CD14-positive monocyte (primary cell): ENCODE data around the gene ARAP2. TPM values are rescaled to one million over a fixed set of nuclear protein-coding genes. Genes with fewer than 3 reads are reported as not detected.
A peak's percentile ranks its signal among the peaks of the same experiment; 100 is the strongest.

Experiments used
- DNase-seq, 3 donors: peaks; one replicate each; pipeline ENCODE4 v3.0.0-alpha.2; 2011 to 2022
- H2AFZ ChIP-seq: 2 replicates; pipeline ENCODE4 v1.6.0; 2012; ENCODE audit warnings: mild to moderate bottlenecking, low read depth, low read length, inconsistent platforms; ENCODE audit not compliant: insufficient read depth, poor library complexity, severe bottlenecking
- H3K27ac ChIP-seq, 2 donors: 1 replicate in 1 of 2; 2 replicates in 1 of 2; pipeline ENCODE4 v1.5.1; 2012 to 2013; ENCODE audit warnings: low read length in 2 of 2, control low read depth in 1 of 2, inconsistent platforms in 1 of 2, low read depth in 1 of 2, mild to moderate bottlenecking in 1 of 2
- H3K27me3 ChIP-seq, 2 donors: one replicate each; pipeline versions ENCODE4 v1.6.0 to v1.6.1; 2011 to 2013; ENCODE audit warnings: low read length in 2 of 2; ENCODE audit not compliant: control insufficient read depth in 2 of 2, insufficient read depth in 2 of 2
- H3K36me3 ChIP-seq, 2 donors: replicated peaks in 1 of 2; 1 replicate in 1 of 2; 2 replicates in 1 of 2; pipeline versions ENCODE4 v1.5.1 to v1.6.1; 2012 to 2013; ENCODE audit warnings: low read length in 2 of 2, control low read depth in 1 of 2, inconsistent platforms in 1 of 2, mild to moderate bottlenecking in 1 of 2; ENCODE audit not compliant: insufficient read depth in 2 of 2, control insufficient read depth in 1 of 2
- H3K4me1 ChIP-seq, 2 donors: 1 replicate in 1 of 2; 2 replicates in 1 of 2; pipeline versions ENCODE4 v1.5.1 to v1.6.1; 2012 to 2013; ENCODE audit warnings: low read length in 2 of 2, control low read depth in 1 of 2, inconsistent platforms in 1 of 2, mild to moderate bottlenecking in 1 of 2, moderate library complexity in 1 of 2; ENCODE audit not compliant: insufficient read depth in 2 of 2, control insufficient read depth in 1 of 2
- H3K4me2 ChIP-seq: replicated peaks from 2 replicates; pipeline ENCODE3; 2012; ENCODE audit warnings: low read length, moderate library complexity, mild to moderate bottlenecking; ENCODE audit not compliant: poor library complexity, severe bottlenecking; ENCODE audit errors: extremely low read depth
- H3K4me3 ChIP-seq, 3 experiments: fragments of 200-600 bp in 1 of 3; sonication (generic) in 1 of 3; replicated peaks in 1 of 3; 1 replicate in 2 of 3; 2 replicates in 1 of 3; pipeline ENCODE4 v1.5.1; 2011 to 2013; ENCODE audit warnings: low read length in 3 of 3, mild to moderate bottlenecking in 3 of 3, control low read depth in 2 of 3, low read depth in 2 of 3, inconsistent platforms in 1 of 3, moderate library complexity in 1 of 3
- H3K79me2 ChIP-seq: 2 replicates; pipeline ENCODE4 v1.6.0; 2012; ENCODE audit warnings: mild to moderate bottlenecking, control low read depth, inconsistent platforms, low read length, moderate library complexity; ENCODE audit not compliant: insufficient read depth
- H3K9ac ChIP-seq: 2 replicates; pipeline ENCODE4 v1.6.0; 2017; ENCODE audit warnings: low read length, mild to moderate bottlenecking; ENCODE audit not compliant: insufficient read depth, poor library complexity, severe bottlenecking
- H3K9me3 ChIP-seq, 2 donors: replicated peaks in 1 of 2; 1 replicate in 1 of 2; 2 replicates in 1 of 2; pipeline versions ENCODE4 v1.5.1 to v1.6.1; 2012 to 2013; ENCODE audit warnings: low read length in 2 of 2, control low read depth in 1 of 2; ENCODE audit not compliant: control insufficient read depth in 1 of 2, insufficient read depth in 1 of 2
- H4K20me1 ChIP-seq: 2 replicates; pipeline ENCODE4 v1.6.0; 2012; ENCODE audit warnings: mild to moderate bottlenecking, low read length, control low read depth, moderate library complexity; ENCODE audit not compliant: insufficient read depth
- H3K27ac Mint-ChIP-seq, 7 donors: one replicate each; pipeline ENCODE4 v1.8.0; 2020; ENCODE audit warnings: mild to moderate bottlenecking in 7 of 7, mixed read lengths in 7 of 7, moderate library complexity in 6 of 7, inconsistent platforms in 2 of 7
- H3K27me3 Mint-ChIP-seq, 3 donors: one replicate each; pipeline ENCODE4 v1.8.0; 2021 to 2022; ENCODE audit warnings: low read depth in 3 of 3, mild to moderate bottlenecking in 3 of 3, mixed read lengths in 3 of 3, moderate library complexity in 3 of 3, inconsistent platforms in 1 of 3
- H3K36me3 Mint-ChIP-seq, 2 donors: one replicate each; pipeline ENCODE4 v1.8.0; 2020; ENCODE audit warnings: mixed read lengths in 2 of 2, inconsistent platforms in 1 of 2, mild to moderate bottlenecking in 1 of 2
- H3K4me1 Mint-ChIP-seq: one replicate; pipeline ENCODE4 v1.8.0; 2020; ENCODE audit warnings: mild to moderate bottlenecking, mixed read lengths
- H3K4me3 Mint-ChIP-seq, 2 donors: one replicate each; pipeline ENCODE4 v1.8.0; 2020; ENCODE audit warnings: mild to moderate bottlenecking in 2 of 2, mixed read lengths in 2 of 2, moderate library complexity in 1 of 2
- H3K9me3 Mint-ChIP-seq, 7 donors: one replicate each; pipeline ENCODE4 v1.8.0; 2020 to 2022; ENCODE audit warnings: mixed read lengths in 7 of 7, mild to moderate bottlenecking in 6 of 7, moderate library complexity in 6 of 7, inconsistent platforms in 2 of 7
- WGBS: methylation state at CpG from one replicate; pipeline ENCODE4 v1.1.5; 2013; ENCODE audit warnings: missing lambda C conversion rate; ENCODE audit not compliant: insufficient coverage; 5-methylcytosine and 5-hydroxymethylcytosine counted together
- intact Hi-C, 2 donors: fragments of 100-400 bp; cut with micrococcal nuclease; formaldehyde crosslinking; loops; one replicate each; pipeline versions ENCODE4 v1.15.0 to v1.15.1; 2023
- polyA plus RNA-seq, 3 donors: library from polyadenylated mRNA; depleted of rRNA in 1 of 3; unstranded in 2 of 3; stranded (reverse) in 1 of 3; fragments of 300-500 nt in 2 of 3; fragments of >200 nt in 1 of 3; fragmentation: Illumina TruSeq in 2 of 3; gene quantifications; 1 replicate in 2 of 3; 2 replicates in 1 of 3; pipeline ENCODE4 v1.2.3, GENCODE V29; 2012 to 2021
- TF ChIP-seq, protein P1 (sequence below): fragments of 200-600 bp; IDR thresholded peaks from one replicate; pipeline ENCODE4 v1.8.0; 2022; ENCODE audit warnings: antibody characterized with exemption, mild to moderate bottlenecking

ARAP2 gene
- polyA plus RNA-seq, 3 donors: 4.6 to 17.7 (median 5.6) TPM

DNA sequence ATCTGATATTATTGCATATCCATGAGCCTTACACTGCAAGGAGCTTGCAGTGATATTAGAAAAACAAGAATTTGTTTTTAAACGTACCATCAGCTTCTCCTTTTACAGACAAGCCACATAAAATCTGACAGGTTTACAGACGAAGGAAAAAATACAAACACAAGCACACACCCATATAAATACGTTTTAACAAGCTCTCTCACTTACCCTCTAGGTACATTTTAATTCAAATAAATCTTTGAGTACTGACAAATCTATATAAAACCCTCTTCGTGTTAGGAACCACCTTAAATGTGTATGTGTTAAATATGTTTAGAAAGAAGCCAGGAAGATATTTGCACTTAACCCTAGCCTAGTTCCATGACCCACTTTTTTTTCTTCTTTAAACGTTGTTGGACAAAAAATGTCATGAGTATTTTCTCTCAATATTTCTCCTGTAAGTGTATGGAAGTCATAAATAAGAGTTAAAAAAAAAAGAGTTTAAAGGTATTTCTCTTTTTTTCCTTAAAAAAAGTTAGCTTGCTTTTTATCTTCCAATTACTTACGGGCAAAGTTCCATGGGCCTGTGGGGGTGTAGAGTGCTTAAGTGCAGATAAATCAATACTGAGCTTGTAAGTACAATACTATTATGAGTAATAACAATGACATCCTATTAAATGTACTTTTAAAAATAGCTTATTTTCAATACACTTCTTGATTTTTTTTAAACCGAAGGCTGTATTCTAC is 1.5 kb downstream of the ARAP2 start:
- Histone ChIP-seq H3K9me3 (no peaks in the 10 kb centered on the region), H2AFZ (peak overlapping the region; percentile 89), H3K9ac (peak overlapping the region; percentile 92), H4K20me1 (peaks cover 4% of the 10 kb centered on the region), H3K27me3 (no peaks in the 10 kb centered on the region), H3K4me1 (peaks cover 27 to 39% of the 10 kb centered on the region in 2 donors), H3K79me2 (peaks cover 60% of the 10 kb centered on the region), H3K4me3 (peak overlapping the region; percentile 78 to 98 (median 92)), H3K27ac (peak overlapping the region in 1 of 2 donors; percentile 86), H3K4me2 (peak overlapping the region; percentile 87), H3K36me3 (peaks cover 2 to 7% of the 10 kb centered on the region in 2 donors)
- no peak for DNase-seq
- Mint-ChIP-seq H3K36me3 (peaks cover 12 to 13% of the 10 kb centered on the region in 2 donors), H3K4me1 (peaks cover 41% of the 10 kb centered on the region), H3K27me3 (peaks cover 0 to 9% (median 4%) of the 10 kb centered on the region in 3 donors), H3K4me3 (peak overlapping the region; percentile 96), H3K27ac (peak overlapping the region; percentile 73 to 93 (median 89)), H3K9me3 (peaks cover 0 to 6% (median 3%) of the 10 kb centered on the region in 7 donors)
- TF ChIP-seq, protein P1, sequence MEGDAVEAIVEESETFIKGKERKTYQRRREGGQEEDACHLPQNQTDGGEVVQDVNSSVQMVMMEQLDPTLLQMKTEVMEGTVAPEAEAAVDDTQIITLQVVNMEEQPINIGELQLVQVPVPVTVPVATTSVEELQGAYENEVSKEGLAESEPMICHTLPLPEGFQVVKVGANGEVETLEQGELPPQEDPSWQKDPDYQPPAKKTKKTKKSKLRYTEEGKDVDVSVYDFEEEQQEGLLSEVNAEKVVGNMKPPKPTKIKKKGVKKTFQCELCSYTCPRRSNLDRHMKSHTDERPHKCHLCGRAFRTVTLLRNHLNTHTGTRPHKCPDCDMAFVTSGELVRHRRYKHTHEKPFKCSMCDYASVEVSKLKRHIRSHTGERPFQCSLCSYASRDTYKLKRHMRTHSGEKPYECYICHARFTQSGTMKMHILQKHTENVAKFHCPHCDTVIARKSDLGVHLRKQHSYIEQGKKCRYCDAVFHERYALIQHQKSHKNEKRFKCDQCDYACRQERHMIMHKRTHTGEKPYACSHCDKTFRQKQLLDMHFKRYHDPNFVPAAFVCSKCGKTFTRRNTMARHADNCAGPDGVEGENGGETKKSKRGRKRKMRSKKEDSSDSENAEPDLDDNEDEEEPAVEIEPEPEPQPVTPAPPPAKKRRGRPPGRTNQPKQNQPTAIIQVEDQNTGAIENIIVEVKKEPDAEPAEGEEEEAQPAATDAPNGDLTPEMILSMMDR: no peak
- no CpG with 5 or more reads among the region's 7 CpGs for WGBS
- intact Hi-C loops: loop anchor here (5.0 to 10.0 kb wide), 2 partner anchors 80 to 82 kb away; no protein-coding TSS in a partner anchor

DNA sequence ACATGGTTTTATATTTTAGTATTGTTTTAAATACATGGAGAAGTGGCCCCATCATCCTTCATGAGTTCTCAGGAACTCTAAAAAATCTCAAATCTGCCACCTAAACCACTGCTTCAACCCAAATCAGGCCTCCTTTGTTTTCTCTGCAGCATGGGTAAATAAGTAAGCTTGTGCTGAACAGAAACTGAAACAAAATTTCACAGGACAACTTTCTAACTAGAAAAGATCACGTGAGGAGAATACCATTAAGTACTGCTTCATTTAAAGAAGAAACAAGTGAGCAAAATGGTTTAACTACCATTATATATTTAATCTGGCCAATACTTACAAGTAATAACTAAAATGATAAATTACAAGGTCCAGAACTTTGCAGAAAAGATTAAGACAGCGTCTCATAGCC is 2.5 kb downstream of the ARAP2 start:
- Histone ChIP-seq H3K79me2 (peaks cover 70% of the 10 kb centered on the region), H3K27ac (peak overlapping the region in 1 of 2 donors; percentile 86), H3K4me1 (peaks cover 27 to 39% of the 10 kb centered on the region in 2 donors), H3K4me2 (peak overlapping the region; percentile 87), H3K36me3 (peaks cover 6 to 16% of the 10 kb centered on the region in 2 donors), H4K20me1 (peaks cover 13% of the 10 kb centered on the region), H2AFZ (peak overlapping the region; percentile 14), H3K4me3 (peak overlapping the region; percentile 78 to 98 (median 92)), H3K9ac (peak overlapping the region; percentile 92), H3K9me3 (peaks cover 5 to 6% of the 10 kb centered on the region in 2 donors), H3K27me3 (no peaks in the 10 kb centered on the region)
- Mint-ChIP-seq H3K27me3 (peaks cover 0 to 9% (median 4%) of the 10 kb centered on the region in 3 donors), H3K4me1 (peaks cover 45% of the 10 kb centered on the region), H3K36me3 (peaks cover 20 to 22% of the 10 kb centered on the region in 2 donors), H3K4me3 (peak overlapping the region; percentile 96), H3K9me3 (peaks cover 3 to 12% (median 5%) of the 10 kb centered on the region in 7 donors), H3K27ac (peak overlapping the region in 6 of 7 donors; percentile 48 to 89 (median 64))
- TF ChIP-seq, protein P1: no peak
- peak; percentile 6 to 57 (median 35) for DNase-seq
- WGBS: 0% methylated on average over 1 of the region's 2 CpGs
- intact Hi-C loops: loop anchor here (5.0 to 10.0 kb wide), 2 partner anchors 81 to 83 kb away; no protein-coding TSS in a partner anchor
